HTR-8/SVneo (cell line): ENCODE data around the gene PRPF38B.
"Not testable (repeated sequence)": the region's sequence is repeated elsewhere in the genome, so short reads cannot be mapped to it uniquely, and the experiment has no call there.

ENCODE experiments used
- DNase-seq: peaks from one replicate; pipeline ENCODE4 v3.0.0; 2011; ENCODE audit warnings: low spot score, mixed read lengths; ENCODE audit not compliant: insufficient read length
- FAIRE-seq: peaks from 2 replicates; lab custom pipeline; 2011; peaks lifted over from hg19 to GRCh38; lab: Jason Lieb, UNC

The PRPF38B gene, protein sequence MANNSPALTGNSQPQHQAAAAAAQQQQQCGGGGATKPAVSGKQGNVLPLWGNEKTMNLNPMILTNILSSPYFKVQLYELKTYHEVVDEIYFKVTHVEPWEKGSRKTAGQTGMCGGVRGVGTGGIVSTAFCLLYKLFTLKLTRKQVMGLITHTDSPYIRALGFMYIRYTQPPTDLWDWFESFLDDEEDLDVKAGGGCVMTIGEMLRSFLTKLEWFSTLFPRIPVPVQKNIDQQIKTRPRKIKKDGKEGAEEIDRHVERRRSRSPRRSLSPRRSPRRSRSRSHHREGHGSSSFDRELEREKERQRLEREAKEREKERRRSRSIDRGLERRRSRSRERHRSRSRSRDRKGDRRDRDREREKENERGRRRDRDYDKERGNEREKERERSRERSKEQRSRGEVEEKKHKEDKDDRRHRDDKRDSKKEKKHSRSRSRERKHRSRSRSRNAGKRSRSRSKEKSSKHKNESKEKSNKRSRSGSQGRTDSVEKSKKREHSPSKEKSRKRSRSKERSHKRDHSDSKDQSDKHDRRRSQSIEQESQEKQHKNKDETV

GRCh38 chr1:108691942-108692723 is at the start of gene PRPF38B:
PRPF38B (plus strand) TSS chr1:108692310; CDS start chr1:108692592, 282 bp downstream.
- FAIRE-seq = peak; percentile 42
- peak; percentile 86 for DNase-seq

DNA sequence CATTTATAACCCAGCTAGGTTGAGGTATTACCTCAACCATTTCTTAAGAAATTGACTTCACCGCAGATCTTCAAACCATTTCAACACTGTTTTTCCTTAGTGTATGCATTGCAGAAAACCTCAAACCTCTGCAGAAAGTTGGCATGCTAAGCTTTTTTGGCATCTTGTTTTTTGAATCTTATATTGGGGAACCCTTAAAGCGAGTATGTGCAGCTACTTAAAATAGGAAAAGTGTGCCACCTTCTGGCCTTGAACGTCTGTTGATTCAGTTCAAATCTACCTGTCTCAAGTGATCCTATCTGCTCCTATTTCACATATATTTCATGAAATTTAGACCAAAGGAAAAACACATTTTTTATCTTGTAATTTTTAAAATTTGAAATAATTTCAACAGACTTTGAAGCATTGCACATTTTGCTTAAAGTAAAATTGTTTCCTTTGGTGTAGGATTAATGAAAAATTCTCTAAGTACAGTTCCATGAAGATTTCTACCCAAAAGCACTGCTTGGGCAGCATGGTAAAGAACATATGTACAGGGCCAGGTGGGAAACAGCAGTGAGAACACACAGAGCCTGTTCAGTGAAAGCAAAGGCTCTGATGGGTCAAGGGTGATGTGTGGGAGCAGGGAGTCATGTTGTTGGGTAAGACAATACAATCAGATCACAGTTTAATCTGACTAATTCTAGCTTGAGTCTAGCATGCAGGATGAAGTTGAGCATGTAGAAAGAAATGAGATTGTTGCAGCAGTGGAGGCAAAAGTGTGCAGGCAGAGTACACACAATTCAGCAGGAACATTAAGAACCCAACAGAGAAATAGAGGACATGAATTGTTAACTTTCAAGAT is 48.4 kb upstream of the PRPF38B start:
- DNase-seq = peak; percentile 33
- no peak for FAIRE-seq

- DNase-seq (no peak), FAIRE-seq (no peak)
Observed at GRCh38 chr1:108644984-108645383, 47.1 kb upstream of the PRPF38B start.

DNA sequence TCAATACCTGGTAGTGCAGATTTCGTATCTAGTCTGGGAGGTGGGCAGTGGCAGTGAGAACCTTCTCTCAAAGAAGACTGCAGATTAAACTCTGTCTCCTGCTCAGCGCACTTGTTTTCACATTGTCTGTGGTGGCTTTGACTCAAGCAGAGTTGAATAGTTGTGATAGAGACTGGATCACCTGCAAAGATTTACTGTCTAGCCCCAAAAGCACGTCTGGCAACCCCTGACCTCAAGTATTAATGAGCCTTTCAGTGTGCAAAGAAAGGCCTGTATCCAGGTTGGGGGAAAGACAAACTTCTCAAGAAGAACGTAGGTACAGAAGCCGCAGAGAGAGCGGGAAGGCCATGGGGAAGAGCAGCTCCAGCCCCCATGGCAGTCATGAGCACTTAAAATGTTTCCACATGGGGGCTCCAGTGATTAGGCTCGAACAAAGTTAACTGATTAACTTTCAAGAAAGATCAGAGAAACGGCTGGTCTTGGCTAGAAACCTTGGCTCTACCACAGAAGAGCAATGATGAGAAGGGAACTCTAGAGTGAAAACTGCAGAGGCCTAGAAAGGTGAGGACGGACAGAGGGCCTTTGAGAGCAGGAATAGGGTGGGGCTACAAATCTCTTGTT is 46.4 kb upstream of the PRPF38B start:
- DNase-seq (no peak), FAIRE-seq (no peak)

GRCh38 chr1:108646265-108646647 is 45.9 kb upstream of the PRPF38B start:
- DNase-seq = no peak
- no peak for FAIRE-seq

DNA sequence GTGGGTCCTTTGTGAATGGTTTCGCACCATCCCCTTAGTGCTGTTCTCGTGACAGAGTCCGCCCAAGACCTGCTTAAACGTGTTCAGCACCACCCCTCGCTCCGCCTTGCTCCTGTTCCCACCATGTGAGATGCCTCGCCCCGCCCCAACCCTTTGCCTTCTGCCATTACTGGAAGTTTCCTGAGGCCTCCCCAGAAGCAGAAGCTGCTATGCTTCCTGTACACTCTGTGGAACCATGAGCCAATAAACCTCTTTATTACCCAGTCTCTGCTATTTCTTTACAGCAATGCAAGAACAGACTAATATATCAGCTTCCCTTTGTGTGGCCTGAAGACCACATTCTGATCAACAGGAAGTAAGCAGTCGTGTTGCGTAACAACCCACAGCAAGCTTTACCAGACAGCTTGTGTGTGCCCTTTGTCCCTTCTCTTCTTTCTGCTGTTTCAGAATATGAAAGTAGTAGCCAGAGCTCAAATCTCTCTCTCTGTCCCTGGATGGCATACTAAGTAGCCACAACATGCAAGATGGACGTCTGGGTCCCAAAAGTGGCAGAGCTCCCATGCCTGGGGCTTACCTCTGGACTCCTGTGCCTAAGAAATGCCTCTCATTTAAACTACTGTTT is 45.4 kb upstream of the PRPF38B start:
- FAIRE-seq (no peak), DNase-seq (peak; percentile 37)

DNA sequence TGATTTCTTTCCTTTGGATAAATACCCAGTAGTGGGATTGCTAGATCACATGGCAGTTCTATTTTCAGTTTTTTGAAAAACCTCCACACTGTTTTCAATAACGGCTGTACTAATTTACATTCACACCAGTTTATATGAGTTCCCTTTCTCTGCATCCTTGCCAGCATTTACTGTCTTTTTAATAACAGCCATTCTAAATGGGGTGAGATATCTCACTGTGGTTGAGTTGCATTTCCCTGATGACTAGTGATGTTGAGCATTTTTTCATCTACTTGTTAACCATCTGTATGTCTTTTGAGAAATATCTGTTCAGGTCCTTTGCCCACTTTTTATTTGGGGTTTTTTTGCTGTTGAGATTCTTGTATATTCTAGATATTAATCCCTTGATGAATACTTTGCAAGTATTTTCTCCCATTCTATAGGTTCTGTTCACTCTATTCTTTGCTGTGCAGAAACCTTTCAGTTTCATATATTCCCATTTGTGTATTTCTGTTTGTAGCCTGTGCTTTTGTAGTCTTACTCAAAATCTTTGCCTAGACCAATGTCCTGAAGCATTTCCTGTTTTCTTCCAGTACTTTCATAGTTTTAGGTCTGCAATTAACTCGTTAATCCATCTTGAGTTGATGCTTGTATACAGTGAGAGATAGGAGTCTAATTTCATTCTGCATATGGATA is 38.5 kb upstream of the PRPF38B start:
- DNase-seq (no peak), FAIRE-seq (no peak)

DNA sequence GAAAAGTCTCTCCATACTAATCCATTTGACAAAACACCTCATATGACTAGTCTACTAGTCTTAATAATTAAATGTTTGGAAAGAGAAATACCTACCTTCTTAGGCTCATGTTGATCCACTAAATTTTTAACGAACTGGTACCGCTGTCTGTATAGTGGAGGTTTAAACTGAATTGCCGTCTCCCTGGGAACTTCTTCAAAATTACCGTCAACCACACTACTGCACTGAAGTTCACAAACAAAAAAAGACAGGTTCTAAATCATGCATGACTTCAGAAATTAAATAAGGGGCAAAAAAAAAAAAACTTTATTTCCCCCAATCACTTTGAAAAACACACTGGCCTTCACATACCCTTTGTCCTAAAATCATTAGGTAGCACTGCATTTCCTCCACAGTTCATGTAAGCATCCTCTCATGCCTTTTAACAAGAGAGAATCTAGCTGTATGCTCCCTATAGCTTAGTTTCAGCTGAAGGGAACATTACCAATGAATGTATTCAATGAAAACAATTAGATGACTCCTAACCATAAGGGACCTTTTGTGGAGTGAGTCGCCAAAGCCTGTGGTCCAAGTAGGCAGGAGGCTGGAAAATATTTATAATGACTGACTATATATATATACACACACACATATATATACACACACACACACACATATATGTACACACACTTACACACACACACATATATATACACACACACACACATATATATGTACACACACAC is 34.6 kb upstream of the PRPF38B start:
- DNase-seq (no peak), FAIRE-seq (no peak)

DNA sequence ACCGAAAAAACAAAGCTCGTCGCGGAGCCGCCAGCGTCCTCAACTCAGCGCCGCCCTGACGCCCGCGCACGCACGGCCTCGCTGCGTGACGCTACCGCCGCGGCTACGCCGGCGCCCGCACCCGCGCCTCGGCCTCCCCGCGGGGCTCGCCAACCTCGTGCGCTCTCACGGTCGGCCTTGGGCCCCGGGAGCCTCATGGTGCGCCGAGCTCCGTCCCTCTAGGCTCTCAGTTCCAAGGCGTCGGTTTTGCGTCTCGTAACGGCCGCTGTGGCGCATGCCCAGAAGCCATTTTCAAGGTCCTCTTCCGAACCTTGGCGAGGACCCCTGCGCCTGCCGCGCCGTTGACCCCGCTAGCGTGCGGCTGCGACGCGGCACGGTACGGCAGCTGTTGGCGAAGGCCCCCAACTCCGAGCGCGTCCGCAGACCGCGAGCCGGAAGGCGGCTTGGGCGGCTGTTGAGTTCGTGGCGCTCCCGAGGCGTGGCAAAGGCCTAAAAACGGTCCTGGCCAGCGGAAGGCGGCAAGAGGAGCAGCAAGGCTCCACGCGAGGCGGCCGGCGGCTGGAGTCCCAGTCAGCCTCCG is 31.0 kb upstream of the PRPF38B start, which contains the start of gene HENMT1:
Gene HENMT1 (minus strand): TSS at position 64 of the 580 bp plus-strand sequence. CDS start 1,209 bp downstream, outside the sequence.
- DNase-seq = no peak
- FAIRE-seq = no peak

- no peak for FAIRE-seq
- DNase-seq = no peak
Observed at GRCh38 chr1:108663074-108663473, 29.0 kb upstream of the PRPF38B start.

DNA sequence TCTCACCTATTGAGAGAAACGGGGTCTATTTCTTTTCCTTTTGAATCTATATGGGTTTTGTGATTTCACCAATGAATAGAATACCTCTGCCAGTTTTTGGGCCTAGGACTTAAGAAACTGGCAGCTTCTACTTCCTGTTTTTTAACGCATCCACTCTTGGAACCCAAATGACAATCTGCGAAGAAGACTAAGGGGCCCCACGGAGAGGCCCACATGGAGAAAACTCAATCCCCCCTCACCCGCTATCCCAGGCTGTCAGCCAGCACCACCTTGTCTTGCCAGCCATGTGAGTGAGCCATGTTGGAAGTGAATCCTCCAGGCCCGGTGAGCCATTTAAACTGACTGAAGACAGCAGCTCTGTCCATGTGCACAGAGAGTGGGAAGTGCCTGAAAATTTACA is 27.6 kb upstream of the PRPF38B start:
- no peak for FAIRE-seq
- no peak for DNase-seq

DNA sequence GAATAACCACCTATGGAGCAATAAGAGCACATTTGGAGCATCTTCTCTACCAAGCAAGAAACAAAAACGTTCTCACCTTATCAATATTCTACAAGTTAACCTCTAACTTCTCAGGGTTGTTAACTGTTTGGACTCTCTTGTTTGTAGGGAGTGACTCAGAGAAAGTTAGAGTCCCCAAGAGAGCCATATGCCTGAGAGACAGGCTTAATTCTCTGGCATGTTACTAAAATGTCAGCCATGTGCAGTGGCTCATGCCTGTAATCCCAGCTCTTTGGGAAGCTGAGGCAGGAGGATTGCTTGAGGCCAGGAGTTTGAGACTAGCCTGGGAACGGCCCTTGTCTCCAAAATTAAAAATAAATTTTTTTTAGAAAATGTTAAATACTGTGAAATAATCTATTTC is 27.0 kb upstream of the PRPF38B start:
- no peak for DNase-seq
- FAIRE-seq = no peak

DNA sequence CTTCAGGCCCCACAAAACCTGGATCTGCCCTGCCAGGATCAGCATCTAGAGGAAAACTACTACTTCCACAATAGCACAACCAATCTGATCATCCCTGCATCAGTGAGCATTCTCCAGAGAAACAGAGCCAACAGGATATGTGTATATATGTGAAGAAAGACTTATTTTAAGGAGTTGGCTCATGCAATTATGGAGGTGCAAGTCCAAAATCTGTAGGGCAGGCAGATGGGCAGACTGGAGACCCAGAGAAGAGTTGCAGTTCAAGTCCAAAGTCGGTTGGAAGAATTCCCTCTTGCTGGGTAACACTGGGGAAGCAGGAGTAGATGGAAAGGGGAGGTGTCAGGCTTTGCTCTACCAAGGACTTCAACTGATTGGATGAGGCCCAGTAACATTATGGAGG is 26.3 kb upstream of the PRPF38B start:
- FAIRE-seq (no peak), DNase-seq (no peak)

DNA sequence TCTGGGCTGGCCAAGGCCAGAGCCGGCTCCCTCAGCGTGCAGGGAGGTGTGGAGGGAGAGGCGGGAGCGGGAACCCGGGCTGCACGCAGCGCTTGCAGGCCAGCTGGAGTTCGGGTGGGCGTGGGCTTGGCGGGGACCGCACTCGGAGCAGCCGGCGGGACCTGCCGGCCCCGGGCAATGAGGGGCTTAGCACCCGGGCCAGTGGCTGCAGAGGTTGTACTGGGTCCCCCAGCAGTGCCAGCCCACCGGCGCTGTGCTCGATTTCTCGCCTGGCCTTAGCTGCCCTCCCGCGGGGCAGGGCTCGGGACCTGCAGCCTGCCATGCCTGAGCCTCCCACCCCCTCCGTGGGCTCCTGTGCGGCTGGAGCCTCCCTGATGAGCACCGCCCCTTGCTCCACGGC is 24.7 kb upstream of the PRPF38B start:
- FAIRE-seq, DNase-seq: not testable (repeated sequence)

DNA sequence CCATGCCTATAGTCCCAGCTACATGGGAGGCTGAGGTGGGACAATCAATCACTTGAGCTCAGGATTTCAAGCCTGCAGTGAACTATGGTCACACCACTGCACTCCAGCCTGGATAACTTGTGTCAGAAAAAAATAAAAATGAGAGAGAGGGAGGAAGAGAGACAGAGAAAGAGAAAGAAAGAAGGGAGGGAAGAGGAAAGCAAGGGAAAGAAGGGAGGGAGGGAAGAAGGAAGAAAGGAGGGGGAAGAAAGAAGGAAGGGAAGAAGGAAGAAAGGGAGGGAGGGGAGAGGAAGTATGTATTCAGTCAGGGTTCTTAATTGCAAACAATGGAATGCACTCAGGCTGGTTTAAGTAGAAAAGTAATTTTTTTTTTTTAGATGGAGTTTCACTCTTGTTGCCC is 23.3 kb upstream of the PRPF38B start:
- DNase-seq = no peak
- no peak for FAIRE-seq

DNA sequence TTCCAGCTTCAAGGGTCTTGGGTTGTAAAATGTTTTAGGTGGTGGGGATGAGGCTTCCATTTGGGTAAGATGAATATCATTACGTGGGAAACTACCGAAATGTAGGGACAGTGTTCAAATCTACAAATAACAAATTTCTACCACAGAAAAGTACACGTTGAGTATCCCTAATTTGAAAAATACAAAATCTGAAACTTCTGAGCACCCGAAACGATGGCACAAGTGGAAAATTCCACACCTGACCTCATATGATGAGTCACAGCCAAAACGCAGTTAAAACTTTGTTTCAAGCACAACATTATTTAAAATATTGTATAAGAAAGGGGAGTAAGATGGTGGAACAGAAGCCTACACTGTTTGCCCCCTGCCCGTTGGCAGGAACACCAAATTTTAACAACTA is 22.4 kb upstream of the PRPF38B start:
- DNase-seq = no peak
- no peak for FAIRE-seq

DNA sequence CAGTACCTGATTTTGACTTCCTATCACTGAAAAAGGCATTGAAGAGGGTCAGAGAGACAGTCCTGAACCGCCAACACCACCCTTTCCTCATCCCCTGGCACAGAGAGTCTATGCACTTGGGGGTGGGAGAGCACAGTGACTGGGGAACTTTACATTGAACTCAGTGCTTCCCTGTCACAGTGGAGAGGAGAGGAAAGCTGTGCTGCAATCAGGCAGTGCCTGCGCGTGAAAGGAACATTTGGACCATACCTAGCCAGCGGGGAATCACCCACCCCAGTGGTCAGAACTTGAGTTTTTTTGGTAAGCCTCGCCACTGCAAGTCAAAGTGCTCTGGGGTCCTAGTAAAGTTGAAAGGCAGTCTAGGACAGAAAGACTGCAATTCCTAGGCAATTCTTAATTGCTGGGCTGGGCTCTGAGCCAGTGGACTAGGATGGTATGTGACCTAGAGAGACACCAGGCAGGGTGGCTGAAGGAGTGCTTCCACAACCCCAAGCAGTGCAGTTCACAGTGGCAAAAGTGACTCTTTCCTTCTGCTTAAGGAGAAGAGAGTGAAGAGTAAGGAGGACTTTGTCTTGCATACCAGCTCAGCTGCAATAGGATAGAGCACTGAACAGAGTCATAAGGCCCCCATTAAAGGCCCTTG is 21.9 kb upstream of the PRPF38B start:
- DNase-seq = no peak
- no peak for FAIRE-seq
